GM18873 (cell line): ENCODE data around the gene THOC1.

Experiments used
- ATAC-seq: cut with Tn5 transposase; IDR thresholded peaks from one replicate; pipeline ENCODE4 v1.9.1; 2021; ENCODE audit warnings: mild to moderate bottlenecking, moderate library complexity, moderate number of reproducible peaks; ENCODE audit not compliant: unreplicated experiment, low FRiP score

Gene THOC1

DNA sequence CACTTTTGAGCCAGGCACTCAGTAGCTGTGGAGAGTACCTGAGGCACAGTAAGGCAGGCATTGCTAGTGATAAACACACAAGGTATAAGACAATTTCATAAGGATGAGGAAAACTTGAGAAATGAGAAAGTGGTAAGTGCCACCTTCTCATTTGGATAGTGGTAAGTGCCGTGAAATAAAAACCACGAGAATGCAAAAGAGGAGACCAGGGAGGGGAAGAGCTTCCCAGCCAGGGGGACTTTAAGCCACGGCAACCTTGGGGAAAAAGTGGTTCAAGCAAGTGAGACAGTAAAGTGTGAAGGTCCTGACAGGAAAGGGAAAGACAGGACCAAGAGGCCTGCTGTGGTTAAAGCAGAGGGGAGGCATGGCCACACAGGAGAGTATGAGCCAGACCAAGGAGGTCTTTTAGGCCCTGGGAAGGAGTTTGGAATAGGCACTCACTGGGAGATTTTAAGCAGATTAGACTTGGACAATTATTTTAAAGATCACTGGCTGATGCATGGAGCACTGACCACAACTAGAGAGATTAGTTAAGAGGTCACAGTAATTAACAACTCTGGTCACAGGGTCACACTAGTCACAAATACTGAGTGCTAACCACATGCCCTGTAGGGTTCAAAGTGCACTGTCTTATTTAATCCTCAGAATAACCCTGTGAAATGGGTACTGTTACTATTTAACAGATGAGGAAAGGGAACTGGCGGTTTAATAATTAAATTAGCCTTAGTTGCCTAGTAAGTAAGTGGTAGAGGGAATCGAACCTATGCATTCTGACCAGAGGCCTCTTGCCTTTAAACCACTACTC lies 50.1 kb downstream of the THOC1 start:
- no peak for ATAC-seq

DNA sequence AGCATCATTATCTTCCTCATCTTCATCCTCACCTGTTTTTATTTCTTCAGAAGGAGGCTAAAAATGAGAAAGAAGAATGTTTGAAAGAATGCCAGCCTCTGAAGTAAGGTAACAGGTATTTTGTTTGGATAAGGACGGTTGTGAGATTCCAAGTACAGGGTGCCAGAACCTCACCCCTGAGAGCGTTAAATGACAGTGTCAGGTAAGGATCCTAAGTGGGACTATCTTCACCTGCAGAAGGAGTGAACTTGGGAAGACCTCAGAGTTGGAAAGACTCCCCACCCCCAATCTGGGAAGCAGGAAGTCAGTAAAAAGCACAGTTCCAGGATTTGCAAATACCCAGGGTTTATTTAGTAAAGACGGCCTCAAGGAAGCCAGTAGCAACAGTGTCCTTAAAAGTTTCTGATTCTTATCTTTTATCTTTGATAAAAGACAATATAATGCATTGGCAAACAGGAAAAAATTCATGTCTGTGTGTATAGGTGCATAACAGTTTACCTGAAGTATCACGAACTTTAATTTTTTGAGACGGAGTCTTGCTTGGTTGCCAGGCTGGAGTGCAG lies 52.3 kb downstream of the THOC1 start:
- ATAC-seq, result no peak

- ATAC-seq, result no peak
These were observed 53.9 kb downstream of the THOC1 start for GRCh38 chr18:213966-214365.

DNA sequence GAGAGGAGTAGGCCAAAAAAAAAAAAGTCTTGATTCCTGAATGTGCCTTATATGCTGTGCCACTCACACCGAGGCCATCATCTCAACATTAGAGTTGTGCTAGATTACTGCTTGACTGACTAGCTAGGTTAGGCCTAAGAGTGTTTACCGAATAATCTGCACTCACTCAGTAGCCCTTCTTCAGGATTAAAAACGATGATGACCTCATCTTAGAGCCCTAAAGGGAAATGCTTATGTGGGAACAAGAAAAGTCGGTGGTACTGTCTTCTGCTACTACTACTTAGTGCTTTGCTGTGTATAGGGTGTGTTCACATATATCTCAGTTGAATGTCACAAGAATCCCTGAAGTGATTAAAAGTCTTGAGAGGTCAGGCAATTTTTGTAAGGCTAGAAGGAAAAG lies 54.3 kb downstream of the THOC1 start:
- ATAC-seq, result no peak

DNA sequence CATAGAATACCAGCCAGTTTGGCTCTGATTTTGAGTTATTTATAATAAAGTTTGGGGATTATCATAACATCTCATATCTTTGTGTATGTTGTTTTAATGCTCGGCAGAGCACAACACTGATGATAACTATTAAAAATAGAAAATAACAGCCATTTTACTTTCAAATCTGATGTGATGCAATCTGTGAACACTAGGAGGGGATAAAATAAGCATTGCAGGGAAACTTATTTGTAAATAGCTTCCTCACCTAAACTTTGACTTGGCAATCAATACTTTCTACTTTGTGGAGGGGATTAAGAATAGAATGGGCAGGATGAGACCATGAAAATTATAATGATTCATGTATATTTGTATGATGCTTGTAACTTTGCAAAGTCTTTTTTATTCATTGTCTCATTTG lies 55.1 kb downstream of the THOC1 start:
- no peak for ATAC-seq

GRCh38 chr18:211582-211981 lies 56.3 kb downstream of the THOC1 start:
- no peak for ATAC-seq

DNA sequence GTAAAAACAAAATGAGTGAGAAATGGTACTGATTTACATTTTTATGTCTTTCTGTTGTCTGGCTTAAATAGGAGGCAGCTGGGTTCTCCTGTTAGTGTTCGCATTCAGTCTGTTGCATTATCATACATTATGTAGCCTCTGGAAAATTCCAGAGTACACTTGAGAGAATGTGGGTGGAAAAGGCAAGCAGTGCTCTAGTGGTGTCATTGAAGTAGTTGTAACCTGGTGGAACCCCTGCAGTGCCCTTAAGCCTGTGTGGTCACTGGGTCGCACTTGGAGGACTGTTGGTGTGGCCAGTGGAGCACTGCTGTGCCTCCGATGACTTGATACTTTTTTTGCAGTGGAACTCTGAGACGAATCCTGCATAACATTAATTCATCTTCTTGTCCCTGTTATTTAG lies 57.1 kb downstream of the THOC1 start:
- ATAC-seq, result no peak

- ATAC-seq, result no peak
These were observed 57.8 kb downstream of the THOC1 start for GRCh38 chr18:210075-210474.

DNA sequence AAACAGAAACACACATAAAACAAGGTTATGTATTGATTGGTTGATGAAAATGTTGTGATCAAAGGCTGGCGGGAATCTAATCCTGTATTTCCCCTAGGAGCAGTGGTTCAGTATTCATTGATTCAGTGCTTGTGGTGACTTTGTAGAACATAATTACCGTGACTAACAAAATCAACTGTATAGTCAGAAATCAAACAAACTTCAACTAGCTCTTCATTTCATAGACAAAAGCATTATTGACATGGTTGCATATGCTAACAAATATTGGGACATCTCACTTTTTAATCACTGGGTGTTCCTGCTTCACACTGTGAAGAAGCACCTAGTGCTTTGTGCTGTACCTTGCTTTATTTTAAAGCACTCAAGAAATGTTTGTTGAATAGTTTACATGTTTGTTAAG lies 68.1 kb downstream of the THOC1 start:
- ATAC-seq, result no peak

DNA sequence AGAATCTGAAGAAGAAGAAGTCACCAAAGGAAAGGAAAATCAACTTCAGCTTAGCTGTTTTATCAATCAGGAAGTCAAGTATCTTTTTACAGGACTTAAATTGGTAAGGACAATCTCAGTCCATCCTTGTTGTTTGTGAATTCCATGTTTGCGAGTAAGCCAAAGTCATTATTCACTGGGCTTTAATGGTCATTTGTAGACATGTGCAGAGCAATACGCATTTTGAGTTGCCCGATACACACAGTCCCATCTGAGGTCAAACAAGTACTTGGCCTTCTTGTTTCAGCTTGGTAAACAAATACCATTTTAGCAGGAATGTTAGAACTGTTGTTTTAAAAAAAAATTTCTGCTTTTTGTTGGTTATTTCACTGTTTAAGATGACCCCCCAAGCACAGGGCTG lies 68.6 kb downstream of the THOC1 start:
- no peak for ATAC-seq

- no peak for ATAC-seq
These were observed 72.2 kb downstream of the THOC1 start for GRCh38 chr18:195651-196050.

DNA sequence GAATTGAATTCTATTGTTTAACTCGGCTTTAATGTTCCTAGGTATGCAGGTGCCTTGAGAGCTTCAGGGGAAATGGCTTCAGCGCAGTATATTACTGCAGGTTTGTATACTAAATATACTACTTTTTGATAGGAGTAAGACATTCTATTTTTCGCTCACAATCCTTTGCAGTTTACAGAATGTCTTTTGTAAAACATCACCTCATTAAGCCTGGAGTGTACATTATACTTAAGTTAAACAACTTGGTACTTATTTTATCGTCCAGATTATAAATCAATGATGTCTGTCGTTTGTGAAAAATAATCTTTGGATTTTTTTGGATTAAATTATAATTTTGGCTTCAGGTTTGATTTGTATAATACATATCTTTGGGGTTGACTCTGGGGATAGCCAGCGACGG lies 75.0 kb downstream of the THOC1 start:
- no peak for ATAC-seq

DNA sequence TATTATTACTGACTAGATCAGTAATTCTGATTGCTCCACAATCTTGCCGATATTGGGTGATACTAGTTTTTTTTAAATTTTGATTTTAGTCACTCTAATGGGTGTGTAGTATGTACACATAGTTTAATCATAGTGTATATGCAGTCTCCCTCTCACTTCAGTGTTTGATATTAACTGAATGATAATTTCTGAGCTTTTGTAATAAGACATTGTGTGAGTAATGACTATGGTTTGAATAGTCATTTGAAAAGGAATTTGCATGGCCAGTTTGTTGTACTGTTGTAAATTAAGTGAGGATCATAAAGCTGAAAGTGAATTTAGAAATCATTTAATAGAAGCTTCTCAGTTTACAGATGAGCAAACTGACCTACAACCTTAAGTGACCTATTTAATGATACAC lies 76.1 kb downstream of the THOC1 start:
- no peak for ATAC-seq

DNA sequence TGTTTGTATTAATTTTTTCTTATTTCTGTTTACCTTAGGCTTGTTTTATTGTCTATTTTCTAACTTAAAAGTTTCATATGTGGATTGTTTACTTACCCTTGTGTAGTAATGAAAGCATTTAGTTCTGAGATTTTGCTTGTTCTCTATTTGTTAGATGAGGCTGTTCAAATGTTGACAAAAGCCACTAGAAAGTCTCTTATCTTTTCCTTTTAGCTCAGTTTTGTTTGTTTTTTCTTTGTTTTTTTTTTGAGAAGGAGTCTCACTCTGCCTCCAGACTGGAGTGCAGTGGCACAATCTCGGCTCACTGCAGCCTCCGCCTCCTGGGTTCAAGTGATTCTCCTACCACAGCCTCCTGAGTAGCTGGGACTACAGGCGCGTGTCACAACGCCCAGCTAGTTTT lies 78.6 kb downstream of the THOC1 start:
- no peak for ATAC-seq

DNA sequence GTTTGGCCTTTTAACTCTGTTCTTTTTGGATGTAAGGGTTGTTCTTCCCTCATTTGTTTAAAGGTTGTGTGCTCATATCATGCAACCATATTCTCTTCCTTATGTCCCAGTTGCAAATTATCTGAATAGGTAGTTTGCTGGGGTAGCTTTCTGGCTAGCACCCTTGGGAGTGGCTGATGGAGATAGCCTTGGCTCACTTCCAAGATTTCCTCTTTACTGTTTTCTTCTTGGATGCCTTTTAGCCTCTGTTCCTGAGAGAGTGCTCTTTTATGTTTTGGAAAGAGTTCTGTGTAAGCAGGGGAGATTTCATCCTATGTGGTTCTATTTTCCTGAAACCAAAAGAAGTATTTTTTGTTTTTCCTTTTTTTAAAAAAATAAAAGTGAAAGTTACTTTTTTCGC lies 84.1 kb downstream of the THOC1 start:
- ATAC-seq, result no peak

DNA sequence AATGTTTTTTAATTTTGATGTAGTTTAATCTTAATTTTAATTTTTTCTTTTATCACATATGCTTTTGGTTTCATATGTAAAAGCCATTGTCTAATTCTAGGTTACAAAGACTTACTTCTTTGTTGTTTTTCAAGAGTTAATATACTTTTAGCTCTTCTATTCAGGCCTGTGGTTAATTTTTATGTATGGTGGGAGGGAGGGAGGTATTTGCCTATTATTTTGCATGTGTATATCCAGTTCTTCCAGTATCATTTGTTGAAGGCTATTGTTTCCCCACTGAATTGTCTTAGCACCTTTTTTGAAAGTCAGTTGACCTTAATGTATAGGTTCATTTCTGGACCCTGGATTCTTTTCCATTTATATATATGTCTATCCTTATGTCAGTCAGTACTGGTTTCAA lies 86.1 kb downstream of the THOC1 start:
- ATAC-seq, result no peak

DNA sequence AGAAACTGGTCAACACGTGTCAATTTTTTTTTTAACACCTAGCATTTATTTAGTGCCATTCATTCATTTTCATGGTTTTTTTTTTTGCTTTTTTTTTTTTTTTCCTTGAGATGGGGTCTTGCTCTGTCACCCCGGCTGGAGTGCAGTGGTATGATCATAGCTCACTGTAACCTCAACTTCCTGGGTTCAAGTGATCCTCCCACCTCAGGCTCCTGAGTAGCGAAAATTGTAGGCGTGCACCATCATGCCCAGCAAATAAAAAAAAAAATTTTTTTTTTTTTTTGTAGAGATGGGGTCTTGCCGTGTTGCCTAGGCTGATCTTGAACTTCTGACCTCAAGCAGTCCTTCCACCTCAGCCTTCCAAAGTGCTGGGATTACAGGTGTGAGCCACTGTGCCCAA lies 88.3 kb downstream of the THOC1 start:
- no peak for ATAC-seq

DNA sequence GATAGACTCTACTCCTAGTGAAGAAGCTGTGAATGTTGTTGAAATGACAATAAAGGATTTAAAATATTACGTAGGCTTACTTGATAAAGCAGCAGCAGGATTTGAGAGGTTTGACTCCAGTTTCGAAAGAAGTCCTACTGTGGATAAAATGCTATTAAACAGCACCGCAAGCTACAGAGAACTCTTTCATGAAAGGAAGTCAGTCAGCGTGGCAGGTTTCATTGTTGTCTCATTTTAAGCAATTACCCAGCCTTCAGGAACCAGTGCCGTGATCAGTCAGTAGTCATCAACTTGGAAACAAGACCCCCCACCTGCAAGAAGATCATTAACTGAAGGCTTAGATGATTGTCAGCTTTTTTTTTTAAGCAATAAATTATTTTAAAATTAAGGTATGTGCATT lies 95.5 kb downstream of the THOC1 start:
- no peak for ATAC-seq
